Measurements from ENCODE around the gene MAST3. TPM values are rescaled to one million over a fixed set of nuclear protein-coding genes. Genes with fewer than 3 reads are reported as not detected.

MAST3 gene
- total RNA-seq, 2 donors from 2014 or later: 5.8 to 7.5 TPM

GRCh38 chr19:18176367-18177310, 79.1 kb downstream of the MAST3 start:
- no peak for TF ChIP-seq CTCF (IDR thresholded peaks at IDR 0.05)
- H3K4me3 ChIP-seq: no peak overlapping the region

GRCh38 chr19:18179957-18180356, 82.4 kb downstream of the MAST3 start:
- H3K4me1 ChIP-seq: no peaks in the 10 kb centered on the region
- no peak for DNase-seq (ENCODE audit: low spot score)
- no peak for TF ChIP-seq CTCF (IDR thresholded peaks at IDR 0.05)
- no peaks in the 10 kb centered on the region for H3K9me3 ChIP-seq
- H3K36me3 ChIP-seq: no peaks in the 10 kb centered on the region
- no peak overlapping the region for H3K27ac ChIP-seq
- H3K27me3 ChIP-seq: no peaks in the 10 kb centered on the region
- H3K4me3 ChIP-seq: no peak overlapping the region

More at GRCh38 chr19:18176367-18177310, 79.1 kb downstream of the MAST3 start:
- H3K27ac ChIP-seq: no peak overlapping the region
- no peaks in the 10 kb centered on the region for H3K9me3 ChIP-seq
- DNase-seq (ENCODE audit: low spot score): no peak
- H3K27me3 ChIP-seq: no peaks in the 10 kb centered on the region
- H3K4me1 ChIP-seq: peaks cover 0 to 20% of the 10 kb centered on the region in 2 donors
- no peaks in the 10 kb centered on the region for H3K36me3 ChIP-seq

GRCh38 chr19:18183529-18183928, 86.0 kb downstream of the MAST3 start:
- no peak overlapping the region for H3K4me3 ChIP-seq
- H3K9me3 ChIP-seq: no peaks in the 10 kb centered on the region
- no peaks in the 10 kb centered on the region for H3K4me1 ChIP-seq
- no peak overlapping the region for H3K27ac ChIP-seq
- no peaks in the 10 kb centered on the region for H3K36me3 ChIP-seq
- DNase-seq (ENCODE audit: low spot score): no peak
- no peak for TF ChIP-seq CTCF (IDR thresholded peaks at IDR 0.05)
- H3K27me3 ChIP-seq: no peaks in the 10 kb centered on the region

- no peak for DNase-seq (ENCODE audit: low spot score)
- Histone ChIP-seq H3K4me3 (no peak overlapping the region), H3K36me3 (no peaks in the 10 kb centered on the region), H3K4me1 (no peaks in the 10 kb centered on the region), H3K9me3 (no peaks in the 10 kb centered on the region), H3K27me3 (no peaks in the 10 kb centered on the region), H3K27ac (no peak overlapping the region)
- no peak for TF ChIP-seq CTCF (IDR thresholded peaks at IDR 0.05)
These were observed 88.0 kb downstream of the MAST3 start for GRCh38 chr19:18185538-18185937.

GRCh38 chr19:18190278-18190677, 92.7 kb downstream of the MAST3 start:
- no peak overlapping the region for H3K27ac ChIP-seq
- no peak for TF ChIP-seq CTCF (IDR thresholded peaks at IDR 0.05)
- H3K4me3 ChIP-seq: no peak overlapping the region
- no peak for DNase-seq (ENCODE audit: low spot score)
- no peaks in the 10 kb centered on the region for H3K9me3 ChIP-seq
- peaks cover 4% of the 10 kb centered on the region for H3K36me3 ChIP-seq
- no peaks in the 10 kb centered on the region for H3K27me3 ChIP-seq
- peaks cover 0 to 22% of the 10 kb centered on the region in 2 donors for H3K4me1 ChIP-seq

Measured in right atrium auricular region (tissue), 2 donors.